Activated naive CD8-positive, alpha-beta T cell treated with anti-CD3 and anti-CD28 coated beads, Interleukin-2, amount 50 U/mL, for 16 hours (primary cell): ENCODE data around the gene CAPN7.
A peak's percentile ranks its signal among the peaks of the same experiment; 100 is the strongest.
"Not testable (repeated sequence)": the region's sequence is repeated elsewhere in the genome, so short reads cannot be mapped to it uniquely, and the experiment has no call there.

Source experiments
- DNase-seq: peaks from one replicate; pipeline ENCODE4 v3.0.0-alpha.2; 2020; ENCODE audit warnings: low read depth, low spot score

Gene CAPN7

DNA sequence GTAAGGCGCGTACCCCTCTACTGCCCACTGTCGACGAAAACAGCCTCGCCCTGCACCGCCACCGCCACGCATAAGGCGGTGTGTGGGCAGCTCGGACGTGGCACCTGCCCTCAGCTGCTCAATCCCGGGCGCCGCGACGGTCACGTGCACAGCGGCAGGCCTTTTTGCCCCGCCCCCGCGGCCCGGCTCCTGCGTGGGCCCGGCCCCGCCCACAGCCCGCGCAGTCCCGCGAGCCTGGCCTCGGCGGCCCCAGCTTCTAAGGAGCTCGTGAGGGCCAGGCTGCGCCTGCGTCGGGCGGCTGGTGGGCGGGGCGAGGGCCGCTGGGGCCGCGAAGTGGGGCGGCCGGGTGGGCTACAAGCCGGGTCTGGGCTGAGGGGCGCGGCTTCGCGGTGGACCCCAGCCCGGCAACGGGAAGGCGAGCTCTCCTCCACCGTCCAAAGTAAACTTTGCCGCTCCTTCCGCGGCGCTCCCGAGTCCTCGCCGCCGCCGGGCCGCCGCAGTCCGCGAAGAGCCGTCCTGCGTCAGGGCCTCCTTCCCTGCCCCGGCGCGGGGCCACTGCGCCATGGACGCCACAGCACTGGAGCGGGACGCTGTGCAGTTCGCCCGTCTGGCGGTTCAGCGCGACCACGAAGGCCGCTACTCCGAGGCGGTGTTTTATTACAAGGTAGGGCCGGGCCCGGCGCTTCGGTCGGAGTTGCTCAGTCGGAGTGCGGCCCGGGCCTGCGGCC is at the start of gene CAPN7:
Gene CAPN7, plus strand, starts transcription at position 313 of the 728 bp plus-strand sequence. Its CDS starts 250 bp downstream, at position 563.
- DNase-seq: peak; percentile 85

DNA sequence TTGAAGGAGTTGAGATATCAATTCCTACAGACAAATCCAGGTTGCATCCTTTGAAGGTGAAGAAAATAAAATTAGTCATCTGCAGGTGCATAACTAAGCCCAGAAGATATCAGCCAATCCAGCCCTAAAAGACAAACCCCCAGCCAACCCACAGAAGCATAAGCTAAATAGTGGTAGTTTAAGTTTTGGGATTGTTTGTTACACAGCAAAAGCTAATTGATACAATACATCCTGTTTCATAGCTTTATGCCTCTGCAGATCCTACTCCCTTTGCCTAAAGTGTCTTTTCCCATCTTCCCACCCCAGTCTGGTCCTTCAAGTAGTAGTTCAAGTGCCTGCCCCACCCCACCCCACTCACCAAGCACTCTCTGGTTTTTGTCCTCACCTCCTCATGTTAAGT is 48.6 kb upstream of the CAPN7 start:
- DNase-seq: no peak

DNA sequence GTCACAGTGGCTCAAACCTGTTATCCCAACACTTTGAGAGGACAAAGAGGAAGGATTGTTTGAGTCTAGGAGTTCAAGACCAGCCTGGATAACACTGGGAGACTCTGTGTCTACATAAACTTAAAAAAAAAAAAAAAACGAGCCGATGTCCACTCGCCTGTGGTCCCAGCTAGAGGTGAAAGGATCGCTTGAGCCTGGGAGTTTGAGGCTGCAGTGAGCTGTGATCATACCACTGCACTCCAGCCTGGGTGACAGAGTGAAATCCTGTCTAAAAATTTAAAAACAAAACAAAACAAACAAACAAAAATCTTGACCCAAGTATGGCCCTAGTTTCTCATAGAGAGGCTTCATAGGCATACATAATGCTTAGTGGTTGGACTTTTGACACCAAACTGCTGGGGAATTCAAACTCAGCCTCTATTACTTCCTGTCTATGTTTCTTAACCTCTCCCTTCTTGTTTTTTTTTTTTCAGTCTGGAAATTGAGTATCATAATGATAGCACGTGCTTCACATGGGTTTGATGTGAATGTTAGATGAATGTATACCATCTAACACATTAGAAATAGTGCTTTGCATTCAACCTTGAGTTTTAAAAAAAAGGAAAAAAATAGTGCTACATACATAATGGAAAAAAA is 46.4 kb upstream of the CAPN7 start:
- DNase-seq: no peak

DNA sequence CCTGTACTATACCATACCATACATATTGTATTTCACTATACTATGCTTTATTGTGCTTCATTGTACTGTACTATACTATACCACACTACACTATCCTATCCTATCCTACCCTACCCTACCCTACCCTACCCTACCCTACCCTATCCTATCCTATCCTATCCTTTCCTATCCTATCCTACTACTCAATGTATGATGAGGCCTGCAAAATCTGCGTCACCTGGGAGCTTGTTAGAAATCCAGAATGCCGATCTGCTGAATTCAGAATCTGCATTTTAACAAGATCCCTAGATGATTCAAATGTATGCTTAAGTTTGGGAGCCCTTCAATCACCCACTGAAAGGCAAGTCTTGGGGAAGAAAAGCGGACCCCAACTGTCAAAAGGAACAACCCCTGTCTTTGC is 45.4 kb upstream of the CAPN7 start:
- DNase-seq: no peak

DNA sequence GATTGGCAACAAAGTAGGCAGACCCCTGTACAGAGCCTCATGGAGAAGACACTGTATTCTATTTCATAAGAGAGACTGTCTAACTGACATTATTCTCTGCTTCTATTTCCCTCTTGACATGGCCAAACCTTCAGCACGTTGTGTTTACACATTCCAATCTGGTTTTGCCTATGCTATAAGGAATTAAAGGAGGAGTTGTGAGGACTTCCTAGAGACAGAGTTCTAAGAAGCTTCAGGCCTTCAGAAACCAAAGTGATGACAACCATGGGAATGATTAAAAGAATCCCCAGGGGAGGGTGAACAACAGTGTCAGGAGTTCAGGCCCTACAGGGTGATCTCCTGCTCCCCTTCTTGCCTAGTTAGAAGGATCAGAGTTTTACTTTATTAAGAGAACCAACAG is 44.9 kb upstream of the CAPN7 start:
- no peak for DNase-seq

DNA sequence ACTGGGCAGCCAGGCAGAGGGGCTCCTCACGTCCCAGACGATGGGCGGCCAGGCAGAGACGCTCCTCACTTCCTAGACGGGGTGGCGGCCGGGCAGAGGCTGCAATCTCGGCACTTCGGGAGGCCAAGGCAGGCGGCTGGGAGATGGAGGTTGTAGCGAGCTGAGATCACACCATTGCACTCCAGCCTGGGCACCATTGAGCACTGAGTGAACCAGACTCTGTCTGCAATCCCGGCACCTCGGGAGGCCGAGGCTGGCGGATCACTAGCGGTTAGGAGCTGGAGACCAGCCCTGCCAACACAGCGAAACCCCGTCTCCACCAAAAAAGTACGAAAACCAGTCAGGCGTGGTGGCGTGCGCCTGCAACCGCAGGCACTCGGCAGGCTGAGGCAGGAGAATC is 42.4 kb upstream of the CAPN7 start:
- not testable (repeated sequence) for DNase-seq

DNA sequence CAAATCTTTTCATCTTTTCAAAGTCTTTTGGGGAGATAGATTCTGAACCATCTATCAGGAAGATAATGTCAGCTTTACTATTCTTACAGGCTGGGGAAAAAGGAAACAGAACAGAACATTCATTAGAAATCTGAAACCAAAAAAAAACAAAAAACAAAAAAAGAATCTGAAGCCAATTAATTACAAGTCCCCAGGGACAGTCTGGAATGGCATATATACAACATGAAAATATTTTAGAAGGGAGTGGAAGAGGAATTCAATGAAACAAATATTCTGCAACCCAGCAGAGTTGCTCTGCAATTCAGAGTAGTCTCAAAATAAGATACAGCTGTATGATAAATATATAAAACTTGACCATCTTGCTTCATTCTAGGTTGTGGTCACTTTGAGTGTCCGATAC is 41.7 kb upstream of the CAPN7 start:
- no peak for DNase-seq

DNA sequence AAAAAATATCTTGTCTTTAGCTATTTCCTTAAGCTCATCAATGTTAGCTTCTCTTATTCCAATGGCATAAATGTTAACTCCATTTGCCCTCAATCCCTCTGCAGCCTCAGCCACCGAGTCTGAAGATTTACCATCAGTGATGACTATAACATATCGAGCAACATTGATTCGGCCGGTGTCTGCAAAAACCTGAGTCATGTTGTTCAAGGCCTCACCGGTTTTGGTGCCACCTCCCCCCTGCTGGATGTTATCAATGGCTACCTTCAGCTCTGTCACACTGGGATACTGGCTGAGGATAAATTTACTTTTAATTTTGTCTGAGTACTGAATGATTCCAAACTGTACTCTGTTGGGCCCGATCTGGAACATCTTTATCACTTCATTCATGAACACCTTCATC is 41.0 kb upstream of the CAPN7 start:
- no peak for DNase-seq

DNA sequence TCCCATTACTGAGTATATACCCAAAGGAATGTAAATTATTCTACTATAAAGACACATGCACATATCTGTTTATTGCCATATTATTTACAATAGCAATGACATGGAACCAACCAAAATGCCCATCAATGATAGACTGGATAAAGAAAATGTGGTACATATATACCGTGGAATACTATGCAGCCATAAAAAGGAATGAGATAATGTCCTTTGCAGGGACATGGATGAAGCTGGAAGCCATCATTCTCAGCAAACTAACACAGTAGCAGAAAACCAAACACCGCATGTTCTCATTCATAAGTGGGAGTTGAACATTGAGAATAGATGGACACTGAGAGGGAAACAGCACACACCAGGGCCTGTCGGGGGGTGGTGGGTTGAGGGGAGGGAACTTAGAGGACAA is 39.7 kb upstream of the CAPN7 start:
- not testable (repeated sequence) for DNase-seq

DNA sequence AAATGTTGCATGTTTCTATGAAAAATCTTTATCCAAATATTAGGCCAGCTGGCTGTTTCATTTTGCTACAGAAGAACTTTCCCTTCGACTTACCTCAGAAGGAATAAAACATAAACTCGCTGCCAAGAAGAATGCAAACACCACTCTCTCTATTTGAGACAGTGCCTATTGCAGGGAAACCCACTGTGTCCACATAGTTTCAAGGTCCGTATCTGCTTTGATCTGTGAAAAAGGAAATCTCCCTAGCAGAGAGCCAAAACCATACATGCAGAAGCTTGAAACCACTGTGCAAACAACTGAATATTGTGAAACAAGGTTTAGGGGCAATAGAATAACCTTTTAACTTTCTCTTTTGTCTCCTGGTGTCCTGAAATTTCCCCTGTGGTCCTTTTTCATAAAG is 35.0 kb upstream of the CAPN7 start:
- DNase-seq: no peak

DNA sequence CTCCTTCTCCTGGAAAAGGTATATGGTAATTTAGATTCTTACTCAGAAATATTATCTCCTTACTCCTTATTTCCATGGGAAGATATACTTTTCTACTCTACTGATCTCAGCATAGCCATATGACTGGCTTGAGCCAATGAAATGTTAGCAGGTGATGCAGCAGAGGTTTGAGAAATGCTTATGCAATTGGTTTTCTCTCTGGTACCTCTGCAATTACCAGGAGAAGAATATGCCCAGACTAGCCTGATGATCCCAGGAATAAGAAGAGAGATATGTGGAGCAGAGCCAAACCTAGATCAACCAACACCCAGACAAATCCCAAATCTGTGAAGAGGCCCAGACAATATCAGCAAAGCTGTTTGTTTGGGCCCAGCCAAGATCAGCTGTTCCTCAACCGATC is 33.2 kb upstream of the CAPN7 start:
- no peak for DNase-seq

DNA sequence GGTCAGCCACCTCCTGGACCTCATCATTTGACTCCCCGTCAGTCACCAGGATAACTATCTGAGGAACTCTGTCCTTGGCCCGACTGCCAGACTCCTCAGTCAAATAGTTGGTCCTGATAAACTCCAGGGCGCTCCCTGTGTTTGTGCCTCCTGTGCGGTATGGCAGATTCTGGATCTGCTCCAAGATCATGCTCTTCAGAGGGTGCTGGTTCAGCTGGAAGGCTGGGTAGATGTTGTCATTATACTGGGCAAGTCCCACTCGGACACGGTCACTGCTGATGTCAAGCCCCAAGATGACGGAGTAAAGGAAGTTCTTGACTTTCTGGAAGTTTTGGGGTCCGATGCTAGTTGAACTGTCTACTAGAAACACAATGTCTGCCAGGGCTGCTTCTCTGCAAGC is 31.1 kb upstream of the CAPN7 start:
- no peak for DNase-seq

DNA sequence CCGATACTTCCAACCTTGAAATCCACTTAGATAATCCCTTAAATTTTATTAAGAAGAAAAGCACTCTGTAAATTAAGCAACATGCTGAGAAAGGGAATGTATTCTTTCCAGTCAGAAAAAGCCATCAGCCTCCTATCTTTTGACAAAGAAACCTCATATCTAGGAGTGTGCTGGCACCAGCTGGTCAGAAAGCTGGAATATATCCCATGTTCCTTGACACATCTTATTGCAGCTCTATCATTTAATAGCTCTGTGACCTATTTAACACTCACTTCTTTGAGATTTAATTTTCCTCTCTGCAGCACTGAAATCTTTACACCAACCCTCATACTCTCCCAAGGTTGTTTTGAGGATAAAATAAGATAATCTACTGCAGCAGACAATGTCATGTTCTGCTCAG is 30.4 kb upstream of the CAPN7 start:
- DNase-seq: no peak

DNA sequence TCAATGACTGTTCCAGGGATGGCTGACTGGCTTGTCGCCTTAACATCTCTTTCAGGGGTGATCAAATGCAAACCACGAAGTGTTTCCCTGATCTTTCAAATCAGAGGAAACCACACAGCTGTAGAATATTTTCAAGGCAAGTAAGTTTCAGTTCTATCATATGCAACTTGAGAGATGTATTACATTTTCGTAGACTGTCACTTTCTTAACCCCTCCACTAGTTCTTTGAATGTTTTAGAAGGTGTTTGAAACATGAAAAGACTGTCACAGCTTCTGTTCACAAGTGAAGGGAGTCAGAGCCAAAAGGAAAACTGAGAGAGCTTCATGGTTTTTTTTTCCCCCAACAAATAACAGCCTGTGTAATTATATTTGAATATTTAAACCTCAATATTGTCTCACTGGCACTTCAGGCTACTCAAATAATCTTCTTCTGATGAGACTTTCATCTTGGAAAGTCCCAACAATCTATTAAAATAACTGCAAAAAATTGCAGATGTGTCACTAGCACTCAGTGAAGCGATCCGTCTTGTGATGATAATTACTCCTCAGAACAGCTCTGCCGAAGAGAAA is 25.9 kb upstream of the CAPN7 start:
- no peak for DNase-seq

DNA sequence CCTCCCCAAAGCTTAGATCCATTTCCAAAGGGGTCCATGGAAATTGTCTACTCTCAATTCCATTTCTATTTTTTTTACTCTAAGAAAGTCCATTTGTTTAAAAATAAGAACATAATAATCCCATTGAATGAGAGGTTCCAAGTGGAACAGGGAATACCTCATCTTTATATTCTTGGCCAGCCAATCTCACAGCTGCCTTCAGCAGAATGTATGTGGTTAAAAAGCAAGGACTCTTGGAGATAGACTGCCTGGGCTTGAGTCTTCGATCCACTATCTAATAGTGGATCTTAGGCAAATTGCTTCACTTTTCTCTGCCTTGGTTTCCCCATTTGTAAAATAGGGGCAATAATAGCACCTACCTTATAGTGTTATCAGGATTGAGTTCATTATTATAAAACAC is 24.5 kb upstream of the CAPN7 start:
- DNase-seq: no peak

DNA sequence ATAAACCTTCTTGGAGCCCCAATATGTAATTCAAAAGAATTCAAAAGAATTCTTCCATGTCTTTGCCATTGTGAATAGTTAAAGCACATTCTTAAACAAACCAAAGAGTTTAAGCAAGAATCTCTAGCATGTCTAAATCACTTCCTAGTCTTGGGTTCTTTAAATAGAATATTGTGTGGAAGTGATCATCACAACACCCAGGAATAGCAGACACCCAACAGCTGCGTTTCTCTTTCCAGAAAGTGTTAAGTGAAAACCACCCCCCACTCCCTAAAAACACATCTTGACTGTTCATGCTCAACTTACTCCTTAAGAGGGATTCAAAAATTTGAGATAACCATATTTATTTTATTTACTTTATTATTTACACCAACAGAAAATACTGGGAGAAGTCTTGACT is 24.1 kb upstream of the CAPN7 start:
- no peak for DNase-seq

DNA sequence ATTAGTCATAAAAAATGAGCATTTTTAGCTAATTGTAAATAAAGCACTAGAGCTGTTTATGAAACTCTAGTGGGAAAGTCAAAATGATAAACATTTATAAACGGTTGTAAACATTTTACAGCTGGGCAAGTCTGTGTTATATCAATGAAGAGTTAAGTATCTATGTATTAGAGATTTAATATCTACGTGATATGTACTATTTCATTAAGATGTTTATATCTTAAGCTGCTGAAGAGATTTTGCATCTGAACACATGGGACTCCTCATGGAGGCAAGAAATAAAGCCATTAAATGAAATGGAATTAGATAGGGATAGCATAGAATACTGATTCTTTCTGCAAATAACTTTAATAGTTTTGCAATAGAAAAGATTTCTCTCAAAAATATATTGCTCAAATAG is 23.0 kb upstream of the CAPN7 start:
- DNase-seq: no peak

DNA sequence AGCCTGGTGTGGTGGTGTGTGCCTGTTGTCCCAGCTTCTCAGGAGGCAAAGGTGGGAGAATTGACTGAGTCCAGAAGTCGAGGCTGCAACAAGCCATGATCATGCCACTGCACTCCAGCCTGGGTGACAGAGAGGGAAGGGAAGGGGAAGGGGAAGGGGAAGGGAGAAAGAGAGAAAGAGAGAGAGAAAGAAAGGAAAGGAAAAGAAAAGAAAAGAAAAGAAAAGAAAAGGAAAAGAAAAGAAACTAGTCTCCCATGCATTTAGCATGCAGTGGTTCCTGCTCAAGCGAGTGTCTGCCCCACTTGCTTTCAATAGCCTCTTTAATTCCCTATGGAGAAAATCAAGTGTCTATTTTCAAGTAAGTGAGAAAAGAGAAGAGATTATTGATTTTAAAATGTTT is 20.6 kb upstream of the CAPN7 start:
- DNase-seq: no peak

DNA sequence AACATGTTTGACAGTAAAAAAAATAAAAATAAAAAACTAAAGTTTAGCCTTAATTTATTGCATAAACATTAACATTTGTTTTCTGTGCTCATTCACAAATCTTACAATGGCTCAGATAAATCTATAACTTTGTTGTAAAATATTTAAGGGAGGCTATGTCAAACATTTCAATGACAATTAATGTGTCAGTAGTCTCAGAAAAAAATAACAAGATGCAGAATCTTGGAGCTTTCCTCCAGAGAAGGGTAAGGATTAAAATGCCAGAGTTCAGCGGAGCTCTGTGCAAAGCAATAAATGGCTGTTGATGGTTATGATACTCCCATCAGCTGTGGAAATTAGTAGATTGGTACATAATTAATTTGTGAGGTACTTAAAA is 20.0 kb upstream of the CAPN7 start:
- DNase-seq: no peak

DNA sequence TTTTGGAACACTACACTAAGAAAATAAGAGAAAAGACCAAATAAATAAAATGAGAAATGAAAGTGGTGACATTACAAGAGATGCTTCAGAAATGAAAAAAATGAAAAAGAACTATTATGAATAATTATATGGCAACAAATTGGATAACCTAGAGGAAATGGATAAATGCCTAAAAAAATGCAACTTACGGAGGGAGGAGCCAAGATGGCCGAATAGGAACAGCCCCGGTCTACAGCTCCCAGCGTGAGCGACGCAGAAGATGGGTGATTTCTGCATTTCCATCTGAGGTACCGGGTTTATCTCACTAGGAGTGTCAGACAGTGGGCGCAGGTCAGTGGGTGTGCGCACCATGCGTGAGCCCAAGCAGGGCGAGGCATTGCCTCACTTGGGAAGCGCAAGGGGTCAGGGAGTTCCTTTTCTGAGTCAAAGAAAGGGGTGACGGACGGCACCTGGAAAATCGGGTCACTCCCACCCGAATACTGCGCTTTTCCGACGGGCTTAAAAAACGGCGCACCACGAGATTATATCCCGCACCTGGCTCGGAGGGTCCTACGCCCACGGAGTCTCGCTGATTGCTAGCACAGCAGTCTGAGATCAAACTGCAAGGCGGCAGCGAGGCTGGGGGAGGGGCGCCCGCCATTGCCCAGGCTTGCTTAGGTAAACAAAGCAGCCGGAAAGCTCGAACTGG is 19.4 kb upstream of the CAPN7 start:
- DNase-seq: not testable (repeated sequence)

DNA sequence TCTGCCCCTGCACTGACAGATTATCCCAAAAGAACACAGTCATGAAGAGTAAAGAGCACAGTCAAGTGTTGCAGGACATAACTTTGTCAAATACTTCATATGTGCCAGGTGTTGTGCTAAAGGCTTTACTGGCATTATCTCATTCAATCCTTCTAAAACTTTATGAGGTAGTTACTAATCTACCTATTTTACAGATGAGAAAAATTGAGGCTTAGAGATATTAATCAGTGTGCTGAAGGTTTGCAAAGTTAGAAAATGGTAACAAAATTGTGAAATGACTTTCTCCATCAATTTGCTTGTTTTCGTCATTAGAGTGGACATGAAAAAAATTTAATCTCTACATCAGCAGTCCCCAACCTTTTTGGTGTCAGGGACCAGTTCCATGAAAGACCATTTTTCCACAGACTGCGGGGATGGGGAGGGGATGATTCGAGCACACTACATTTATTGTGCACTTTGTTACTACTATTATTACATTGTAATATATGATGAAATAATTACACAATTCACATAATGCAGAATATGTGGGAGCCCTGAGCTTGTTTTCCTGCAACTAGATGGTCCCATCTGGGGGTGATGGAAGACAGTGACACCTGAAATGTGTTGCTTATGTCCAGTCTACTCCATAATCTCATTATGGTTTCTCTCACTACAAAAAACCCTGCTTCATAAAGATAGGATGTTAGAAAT is 8.6 kb upstream of the CAPN7 start:
- DNase-seq: no peak

DNA sequence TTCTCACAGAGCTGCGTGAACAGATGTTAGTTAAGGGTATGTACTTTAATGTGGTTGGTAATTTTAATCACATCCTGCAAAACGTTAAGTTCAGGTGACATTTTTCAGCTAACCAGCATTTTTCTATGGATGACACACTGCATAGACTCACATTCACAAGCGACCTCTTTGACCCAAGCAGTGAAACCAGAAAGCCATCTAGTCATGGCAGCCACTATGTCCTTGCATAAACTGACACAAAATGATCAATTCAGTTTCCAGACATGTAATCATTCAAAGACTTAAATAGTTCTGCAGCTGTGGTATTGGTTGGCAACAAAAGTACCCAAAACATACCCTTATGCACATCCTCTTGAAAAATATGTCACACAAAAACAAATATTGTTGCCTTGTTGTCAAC is 7.4 kb upstream of the CAPN7 start:
- no peak for DNase-seq
